Prostate gland (tissue), 2 donors: ENCODE results near the gene ZBTB16. TPM values are rescaled to one million over a fixed set of nuclear protein-coding genes. Genes with fewer than 3 reads are reported as not detected.

ENCODE experiments used
- DNase-seq: peaks from one replicate; pipeline ENCODE4 v3.0.0-alpha.2; 2019; ENCODE audit warnings: low spot score
- H3K27ac ChIP-seq, 2 donors: fragments of 200-600 bp; sonication (generic); 2 replicates each; pipeline ENCODE4 v1.5.1; 2017 to 2019
- H3K27me3 ChIP-seq: fragments of 200-600 bp; sonication (generic); replicated peaks from 2 replicates; pipeline ENCODE4 v1.5.1; 2019; ENCODE audit not compliant: insufficient read depth
- H3K36me3 ChIP-seq, 2 donors: fragments of 200-600 bp; sonication (generic); 1 replicate in 1 of 2; 2 replicates in 1 of 2; pipeline versions ENCODE4 v1.5.1 to v1.8.1; 2017 to 2019
- H3K4me1 ChIP-seq: fragments of 200-600 bp; sonication (generic); replicated peaks from 2 replicates; pipeline ENCODE4 v1.5.1; 2019
- H3K4me3 ChIP-seq, 2 donors: fragments of 200-600 bp; sonication (generic); 2 replicates each; pipeline ENCODE4 v1.5.1; 2017 to 2019
- H3K9me3 ChIP-seq: fragments of 200-600 bp; sonication (generic); 2 replicates; pipeline ENCODE4 v1.5.1; 2017
- CTCF ChIP-seq, 4 experiments: fragments of 200-600 bp in 2 of 4; fragments of 450-650 bp in 2 of 4; sonication (generic) in 2 of 4; IDR thresholded peaks; 1 replicate in 3 of 4; 2 replicates in 1 of 4; pipeline ENCODE4 v1.5.1; 2016 to 2019; ENCODE audit warnings: antibody characterized with exemption in 4 of 4, mild to moderate bottlenecking in 2 of 4, moderate library complexity in 2 of 4
- POLR2A ChIP-seq: fragments of 450-650 bp; IDR thresholded peaks from one replicate; pipeline ENCODE4 v1.6.1; 2016; ENCODE audit warnings: antibody characterized with exemption, mild to moderate bottlenecking
- POLR2AphosphoS5 ChIP-seq: sonication (generic); formaldehyde crosslinking; IDR thresholded peaks from one replicate; pipeline ENCODE4 v1.6.1; 2017; ENCODE audit warnings: antibody characterized with exemption
- WGBS: methylation state at CpG from one replicate; pipeline ENCODE4 v1.1.5; 2018; 5-methylcytosine and 5-hydroxymethylcytosine counted together
- intact Hi-C: fragments of 100-400 bp; cut with DNase I; formaldehyde crosslinking; loops from one replicate; pipeline ENCODE4 v1.14.2; 2022
- total RNA-seq, 2 donors: library from RNA; depleted of rRNA; stranded (reverse); fragments of >200 nt; gene quantifications; one replicate each; pipeline ENCODE4 v1.1.0, GENCODE V29; 2016

ZBTB16 gene
- total RNA-seq, 2 donors from 2014 or later, result 171 to 230 TPM

- WGBS, result 70% methylated on average over 13 of the region's 13 CpGs
- H3K4me3 ChIP-seq, result no peak overlapping the region
- no peak for DNase-seq
- H3K27ac ChIP-seq, result no peak overlapping the region
- H3K36me3 ChIP-seq, result no peaks in the 10 kb centered on the region
- TF ChIP-seq POLR2A (no peak), POLR2AphosphoS5 (no peak), CTCF (IDR thresholded peaks at IDR 0.05) (no peak)
- H3K27me3 ChIP-seq, result no peaks in the 10 kb centered on the region
- intact Hi-C loops, result no loop called here
- no peaks in the 10 kb centered on the region for H3K9me3 ChIP-seq
- H3K4me1 ChIP-seq, result peaks cover 11% of the 10 kb centered on the region
Measured at GRCh38 chr11:114102993-114103896, 43.7 kb downstream of the ZBTB16 start.

GRCh38 chr11:114105611-114106010, 46.1 kb downstream of the ZBTB16 start:
- TF ChIP-seq POLR2A (no peak), POLR2AphosphoS5 (no peak), CTCF (IDR thresholded peaks at IDR 0.05) (no peak)
- H3K9me3 ChIP-seq, result no peaks in the 10 kb centered on the region
- H3K27ac ChIP-seq, result no peak overlapping the region
- no peak overlapping the region for H3K4me3 ChIP-seq
- no peaks in the 10 kb centered on the region for H3K27me3 ChIP-seq
- WGBS, result 60% methylated on average over 3 of the region's 3 CpGs
- intact Hi-C loops, result no loop called here
- H3K36me3 ChIP-seq, result no peaks in the 10 kb centered on the region
- peaks cover 26% of the 10 kb centered on the region for H3K4me1 ChIP-seq
- DNase-seq, result no peak

- TF ChIP-seq POLR2AphosphoS5 (no peak), POLR2A (no peak)
- H3K27ac ChIP-seq, result no peak overlapping the region
- no peak for DNase-seq
- intact Hi-C loops, result no loop called here
- H3K4me3 ChIP-seq, result no peak overlapping the region
- peaks cover 26% of the 10 kb centered on the region for H3K4me1 ChIP-seq
- H3K9me3 ChIP-seq, result no peaks in the 10 kb centered on the region
- H3K36me3 ChIP-seq, result no peaks in the 10 kb centered on the region
- 63% methylated on average over 8 of the region's 8 CpGs for WGBS
- H3K27me3 ChIP-seq, result no peaks in the 10 kb centered on the region
Measured at GRCh38 chr11:114106047-114106446, 46.5 kb downstream of the ZBTB16 start.

- no peaks in the 10 kb centered on the region for H3K27me3 ChIP-seq
- DNase-seq, result no peak
- H3K36me3 ChIP-seq, result no peaks in the 10 kb centered on the region
- no peaks in the 10 kb centered on the region for H3K9me3 ChIP-seq
- H3K4me1 ChIP-seq, result peaks cover 26% of the 10 kb centered on the region
- TF ChIP-seq POLR2A (no peak), POLR2AphosphoS5 (no peak), CTCF (IDR thresholded peaks at IDR 0.05) (no peak)
- 94% methylated on average over 6 of the region's 6 CpGs for WGBS
- no peak overlapping the region for H3K4me3 ChIP-seq
- intact Hi-C loops, result no loop called here
- no peak overlapping the region for H3K27ac ChIP-seq
Measured at GRCh38 chr11:114106986-114107385, 47.5 kb downstream of the ZBTB16 start.

DNA sequence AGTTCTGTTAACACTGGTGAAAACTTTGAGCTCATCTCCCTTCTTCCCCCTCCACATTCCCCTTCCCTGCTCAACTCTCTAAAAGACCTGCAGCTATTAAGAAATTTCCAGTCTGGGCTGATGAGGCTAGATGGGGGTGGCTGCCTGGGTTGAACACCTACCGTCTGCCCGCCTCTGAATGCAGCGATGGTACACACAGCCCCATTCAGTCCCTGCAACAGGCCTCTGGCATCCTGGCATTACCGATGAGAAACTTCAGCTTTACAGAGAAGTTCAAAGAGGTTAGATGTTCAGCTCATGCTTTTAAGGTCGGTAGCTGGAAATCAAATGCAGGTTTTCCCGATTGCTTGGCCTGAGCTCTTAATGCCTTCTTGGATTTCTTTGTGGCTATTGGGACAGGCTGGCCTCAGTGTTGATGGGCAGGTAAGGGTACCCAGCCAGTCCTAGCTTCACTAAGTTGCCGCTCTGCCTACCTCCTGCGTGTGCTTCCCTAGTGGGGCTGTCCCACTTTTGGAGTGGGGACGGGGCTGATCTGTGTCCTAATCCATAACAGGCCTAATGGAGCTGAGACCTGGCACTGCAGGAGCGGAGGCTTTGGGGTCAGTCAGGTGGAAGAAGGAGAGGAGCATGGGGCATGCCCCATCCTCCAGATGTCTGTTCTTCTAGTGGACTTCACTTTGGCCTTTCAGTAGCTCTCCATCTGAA, 49.1 kb downstream of the ZBTB16 start:
- H3K36me3 ChIP-seq, result no peaks in the 10 kb centered on the region
- H3K4me3 ChIP-seq, result no peak overlapping the region
- intact Hi-C loops, result no loop called here
- no peaks in the 10 kb centered on the region for H3K27me3 ChIP-seq
- H3K9me3 ChIP-seq, result no peaks in the 10 kb centered on the region
- 89% methylated on average over 10 of the region's 10 CpGs for WGBS
- no peak for TF ChIP-seq CTCF (IDR thresholded peaks at IDR 0.05)
- no peak for TF ChIP-seq POLR2AphosphoS5
- no peak for TF ChIP-seq POLR2A
- peaks cover 26% of the 10 kb centered on the region for H3K4me1 ChIP-seq
- no peak for DNase-seq
- H3K27ac ChIP-seq, result peak overlapping the region in 1 of 2 donors; percentile 20
